Activated CD8-positive, alpha-beta memory T cell treated with anti-CD3 and anti-CD28 coated beads, Interleukin-2, amount 50 U/mL, for 48 hours (primary cell): Measurements from ENCODE around the gene DIS3L2.
"Not testable (repeated sequence)": the region's sequence is repeated elsewhere in the genome, so short reads cannot be mapped to it uniquely, and the experiment has no call there.

Experiments used
- DNase-seq: peaks from one replicate; pipeline ENCODE4 v3.0.0-alpha.2; 2020

Gene DIS3L2

DNA sequence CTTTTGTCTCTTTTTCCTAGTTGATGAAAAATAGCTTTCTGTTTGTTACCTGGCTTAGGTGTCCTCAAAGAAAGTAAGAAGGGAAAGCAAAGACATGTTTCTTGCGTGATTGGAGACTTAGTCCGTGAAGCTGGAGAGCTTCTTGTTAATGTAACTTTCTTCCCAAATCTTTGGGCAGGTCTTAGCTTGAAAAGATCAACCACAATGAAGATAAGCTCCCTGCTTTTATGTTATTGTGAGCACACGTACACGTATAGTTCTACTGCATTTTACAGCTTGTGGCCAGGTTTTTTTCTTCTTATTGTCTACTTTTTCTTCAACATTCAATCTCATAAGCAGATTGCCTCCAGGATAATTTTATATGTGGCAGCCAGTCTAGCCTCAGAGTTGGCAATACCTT, 99.8 kb downstream of the DIS3L2 start:
- no peak for DNase-seq

- DNase-seq, result no peak
Measured at GRCh38 chr2:232073026-232073425, 111.5 kb downstream of the DIS3L2 start.

GRCh38 chr2:232073699-232074098, 112.2 kb downstream of the DIS3L2 start:
- no peak for DNase-seq

GRCh38 chr2:232075080-232075479, 113.6 kb downstream of the DIS3L2 start:
- no peak for DNase-seq

GRCh38 chr2:232075859-232076258, 114.3 kb downstream of the DIS3L2 start:
- no peak for DNase-seq

DNA sequence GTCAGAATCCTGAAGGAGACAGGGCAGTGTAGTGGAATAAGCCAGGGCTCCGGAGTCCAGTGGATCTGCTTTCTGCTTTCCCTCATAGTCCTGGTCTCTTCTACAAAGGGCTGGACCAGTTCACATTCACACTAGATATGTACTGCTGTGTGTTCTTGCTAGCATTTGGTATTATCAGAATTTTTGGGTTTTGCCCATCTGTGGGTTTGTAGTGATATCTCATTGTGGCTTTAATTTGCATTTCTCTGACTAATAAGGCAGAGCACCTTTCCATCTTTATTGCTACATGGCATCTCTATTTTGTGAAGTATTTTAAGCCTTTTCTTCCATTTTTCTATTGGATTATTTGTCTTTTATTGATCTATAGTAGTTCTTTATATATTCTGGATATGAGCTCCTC, 114.8 kb downstream of the DIS3L2 start:
- DNase-seq, result no peak

DNA sequence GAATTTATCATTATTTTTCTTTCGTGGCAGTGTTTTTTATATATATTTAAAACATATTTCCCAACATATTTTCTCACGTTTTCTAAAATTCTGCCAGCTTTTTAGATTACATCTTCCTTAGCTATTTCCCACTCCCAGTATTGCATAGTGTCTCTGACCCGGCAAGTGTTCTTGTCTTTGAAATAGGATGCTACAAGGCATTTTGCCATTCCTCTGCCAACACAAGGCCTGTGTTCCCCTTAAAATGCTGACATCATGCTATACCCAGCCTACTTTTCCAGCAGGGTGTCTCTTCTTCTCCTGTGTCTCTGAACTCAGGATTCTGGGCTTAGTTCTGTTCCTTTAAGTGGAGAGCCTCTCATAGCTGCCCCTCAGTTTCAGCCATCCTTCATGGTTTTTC, 115.2 kb downstream of the DIS3L2 start:
- no peak for DNase-seq

- no peak for DNase-seq
Measured at GRCh38 chr2:232085164-232085563, 123.7 kb downstream of the DIS3L2 start.

- DNase-seq, result no peak
Measured at GRCh38 chr2:232085826-232086425, 124.4 kb downstream of the DIS3L2 start.

DNA sequence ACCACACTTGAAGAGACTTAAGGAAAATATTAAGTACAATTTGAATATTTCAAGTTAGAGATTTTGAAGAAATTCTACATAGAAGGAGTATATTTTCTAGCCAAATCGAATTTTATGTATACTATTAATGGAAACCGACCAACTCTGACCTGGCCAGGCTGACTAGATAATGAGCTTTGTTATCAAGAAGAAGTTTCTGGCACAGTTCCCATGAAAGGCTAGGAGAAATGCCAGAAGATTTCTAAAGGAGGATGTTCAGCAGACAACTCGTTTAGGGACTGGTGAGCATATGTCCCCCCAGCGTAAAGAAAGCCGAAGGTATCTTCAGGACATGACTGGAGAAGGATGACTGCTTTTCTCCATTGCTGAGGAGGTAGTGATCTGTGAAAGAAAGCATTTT, 127.3 kb downstream of the DIS3L2 start:
- DNase-seq, result no peak

DNA sequence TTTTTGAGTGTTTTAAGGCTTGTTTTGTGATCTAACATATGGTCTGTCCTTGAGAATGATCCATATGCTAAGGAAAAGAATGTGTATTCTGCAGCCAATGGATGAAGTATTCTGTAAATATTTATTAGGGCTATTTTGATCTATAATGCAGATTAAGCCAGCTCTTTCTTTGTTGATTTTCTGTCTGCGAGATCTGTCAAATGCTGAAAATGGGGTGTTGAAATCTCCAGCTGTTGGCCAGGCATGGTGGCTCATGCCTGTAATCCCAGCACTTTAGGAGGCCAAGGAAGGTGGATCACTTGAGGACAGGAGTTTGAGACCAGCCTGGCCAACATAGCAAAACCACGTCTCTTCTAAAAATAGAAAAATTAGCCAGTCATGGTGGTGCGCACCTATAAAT, 132.7 kb downstream of the DIS3L2 start:
- no peak for DNase-seq

DNA sequence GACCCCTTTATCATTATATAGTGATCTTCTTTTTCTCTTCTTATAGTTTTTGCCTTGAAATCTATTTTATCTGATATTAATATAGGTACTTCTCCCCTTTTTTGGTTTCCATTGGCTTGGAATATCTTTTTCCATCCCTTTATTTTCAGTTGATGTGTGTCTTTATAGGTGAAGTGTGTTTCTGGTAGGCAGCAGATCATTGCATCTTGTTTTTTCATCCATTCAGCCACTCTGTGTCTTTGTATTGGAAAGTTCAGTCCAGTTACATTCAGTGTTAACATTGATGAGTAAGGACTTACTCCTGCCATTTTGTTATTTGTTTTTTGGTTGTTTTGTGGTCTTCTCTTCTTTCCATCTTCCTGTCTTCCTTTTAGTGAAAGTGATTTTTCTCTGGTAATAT, 133.4 kb downstream of the DIS3L2 start:
- no peak for DNase-seq

DNA sequence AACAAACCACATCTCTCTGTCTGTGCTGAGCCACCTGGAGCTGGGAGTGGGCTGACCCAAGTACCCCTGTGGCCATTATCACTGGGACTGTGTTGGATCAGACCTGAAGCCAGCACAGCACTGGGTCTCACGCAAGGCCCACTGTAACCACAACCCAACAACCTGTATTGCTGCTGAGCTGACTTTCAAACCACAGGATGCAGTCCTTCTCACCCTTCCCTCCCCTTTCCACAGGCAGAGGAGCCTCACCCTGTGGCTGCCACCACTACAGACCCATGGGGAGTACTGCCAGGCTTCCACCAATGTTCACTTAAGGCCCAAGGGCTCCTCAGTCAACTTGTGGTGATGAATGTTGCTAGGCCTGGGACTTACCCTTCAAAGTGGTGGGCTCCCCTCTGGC, 135.7 kb downstream of the DIS3L2 start:
- no peak for DNase-seq

GRCh38 chr2:232097758-232098157, 136.2 kb downstream of the DIS3L2 start:
- no peak for DNase-seq

GRCh38 chr2:232102380-232102779, 140.9 kb downstream of the DIS3L2 start:
- no peak for DNase-seq

DNA sequence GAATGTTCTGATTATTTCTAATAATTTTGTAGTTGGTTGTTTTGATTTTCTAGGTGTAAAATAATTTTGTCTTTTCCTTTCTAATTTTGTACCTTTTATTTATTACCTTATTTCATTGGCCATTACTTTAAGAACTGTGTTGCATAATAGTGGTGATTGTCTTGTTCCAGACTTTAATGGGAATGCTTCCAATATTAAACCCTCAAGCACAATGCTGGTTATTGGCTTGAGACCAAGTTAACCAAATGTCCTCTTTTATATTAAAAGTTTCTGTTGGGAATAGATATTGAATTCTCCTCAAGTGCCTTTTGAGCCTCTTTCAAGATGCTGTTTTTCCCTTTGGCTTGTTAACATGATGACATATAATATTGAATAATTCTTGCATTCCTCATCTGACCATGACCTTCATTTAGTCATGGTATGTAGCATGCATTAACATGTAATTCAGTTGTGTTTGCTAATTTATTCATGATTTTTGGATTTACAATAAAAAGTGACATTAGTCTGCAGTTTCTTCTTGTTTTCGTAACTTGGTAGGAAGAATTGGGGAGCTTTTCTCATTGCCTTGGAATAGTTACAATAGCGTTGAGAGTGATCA, 141.7 kb downstream of the DIS3L2 start:
- no peak for DNase-seq

GRCh38 chr2:232104076-232104646, 142.6 kb downstream of the DIS3L2 start:
- DNase-seq, result no peak

GRCh38 chr2:232111551-232111950, 150.0 kb downstream of the DIS3L2 start:
- DNase-seq, result no peak

DNA sequence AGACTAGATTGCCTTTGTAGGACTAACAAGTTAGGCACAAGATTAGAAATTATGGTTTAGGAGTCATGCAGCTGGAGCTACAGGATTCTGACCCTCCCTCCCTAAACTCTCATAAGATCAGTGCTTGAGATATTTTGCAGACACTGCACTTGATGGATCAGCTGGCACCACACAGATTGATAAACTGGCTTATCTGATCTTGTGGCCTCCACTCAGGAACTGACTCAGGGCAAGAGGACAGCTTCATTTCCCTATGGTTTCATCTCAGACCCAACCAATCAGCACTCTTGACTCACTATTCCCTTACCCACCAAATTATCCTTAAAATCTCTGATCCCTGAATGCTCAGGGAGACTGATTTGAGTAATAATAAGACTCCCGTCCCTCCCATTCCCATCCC, 152.3 kb downstream of the DIS3L2 start:
- DNase-seq, result no peak

DNA sequence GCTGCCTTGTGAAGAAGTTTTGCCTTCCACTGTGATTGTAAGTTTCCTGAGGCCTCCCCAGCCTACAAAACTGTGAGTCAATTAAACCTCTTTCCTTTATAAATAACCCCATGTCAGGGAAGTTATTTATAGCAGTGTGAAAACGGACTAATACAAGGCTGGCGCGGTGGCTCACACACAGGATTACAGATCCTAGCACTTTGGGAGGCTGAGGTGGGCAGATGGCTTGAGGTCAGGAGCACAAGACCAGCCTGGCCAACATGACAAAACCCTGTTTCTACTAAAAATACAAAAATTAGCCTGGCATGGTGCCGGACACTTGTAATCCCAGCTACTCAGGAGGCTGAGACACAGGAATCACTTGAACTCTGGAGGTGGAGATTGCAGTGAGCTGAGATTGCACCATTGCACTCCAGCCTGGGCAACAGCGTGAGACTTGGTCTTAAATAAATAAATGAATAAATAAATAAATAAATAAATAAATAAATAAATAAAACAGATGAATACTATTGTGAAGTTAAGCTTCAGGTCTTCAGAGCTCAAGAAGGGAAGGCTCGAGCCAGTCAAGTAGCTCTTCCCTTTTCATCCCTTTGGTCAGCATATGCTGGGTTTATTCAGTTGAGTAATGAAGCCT, 154.3 kb downstream of the DIS3L2 start:
- not testable (repeated sequence) for DNase-seq

- no peak for DNase-seq
Measured at GRCh38 chr2:232116852-232117251, 155.3 kb downstream of the DIS3L2 start.

- DNase-seq, result no peak
Measured at GRCh38 chr2:232117413-232117812, 155.9 kb downstream of the DIS3L2 start.

- no peak for DNase-seq
Measured at GRCh38 chr2:232120911-232121310, 159.4 kb downstream of the DIS3L2 start.

DNA sequence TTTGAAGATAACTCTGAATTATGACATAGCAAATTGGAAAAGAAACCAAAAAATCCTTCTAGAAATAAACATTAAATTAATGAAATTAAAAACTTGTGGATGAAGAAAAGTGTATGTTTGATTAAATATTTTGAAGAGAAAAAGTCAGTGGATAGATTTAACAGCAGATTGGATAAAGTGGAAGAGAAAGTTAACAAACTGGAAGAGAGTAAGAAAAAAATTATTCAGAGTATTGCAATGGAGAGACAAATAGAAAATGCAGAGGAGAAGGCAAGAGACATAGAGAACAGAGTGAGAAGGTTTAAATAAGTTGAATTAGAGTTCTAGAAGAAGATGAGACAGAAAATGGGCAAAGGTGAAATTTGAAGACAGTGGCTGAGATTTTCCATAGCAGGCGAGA, 162.8 kb downstream of the DIS3L2 start:
- no peak for DNase-seq
